Measurements from ENCODE around the gene SPAG5. TPM values are rescaled to one million over a fixed set of nuclear protein-coding genes. Genes with fewer than 3 reads are reported as not detected.

SPAG5 gene
- total RNA-seq, 1 donor from 2014 or later: 15.8 TPM

GRCh38 chr17:28570716-28571360 lies 28.0 kb downstream of the SPAG5 start:
- peaks cover 60% of the 10 kb centered on the region for H3K4me1 Mint-ChIP-seq
- no peaks in the 10 kb centered on the region for H3K9me3 Mint-ChIP-seq
- DNase-seq (peak; percentile 40), ATAC-seq (ENCODE audit: low read depth) (peak; percentile 12)
- ChIA-PET CTCF (interaction anchor here (0.6 to 2.0 kb wide), 6 partner anchors 9 to 42 kb away, joined by 3 to 19 read pairs (median 3); partner anchors contain the start of gene SPAG5), POLR2A (interaction anchor here (0.6 to 9.2 kb wide), 19 partner anchors 12 to 572 kb away, joined by 3 to 160 read pairs (median 4); partner anchors contain the start of genes BLTP2, PHF12, POLDIP2 and PROCA1)
- peaks cover 29% of the 10 kb centered on the region for H3K36me3 Mint-ChIP-seq (ENCODE audit: low read depth)
- H3K27ac Mint-ChIP-seq: peak overlapping the region; percentile 87
- TF ChIP-seq CTCF (IDR thresholded peaks at IDR 0.05): no peak
- intact Hi-C loops (cut with micrococcal nuclease): loop anchor here (1.0 to 5.0 kb wide), 3 partner anchors 19 to 41 kb away; partner anchors contain the start of genes RSKR, SPAG5 and UNC119
- H3K27me3 Mint-ChIP-seq: no peaks in the 10 kb centered on the region
- peak overlapping the region; percentile 95 for H3K4me3 Mint-ChIP-seq

- Mint-ChIP-seq H3K9me3 (no peaks in the 10 kb centered on the region), H3K4me3 (peak overlapping the region; percentile 95), H3K36me3 (ENCODE audit: low read depth) (peaks cover 32% of the 10 kb centered on the region), H3K27me3 (no peaks in the 10 kb centered on the region), H3K27ac (peak overlapping the region; percentile 7), H3K4me1 (peaks cover 70% of the 10 kb centered on the region)
- DNase-seq (no peak), ATAC-seq (ENCODE audit: low read depth) (no peak)
- POLR2A ChIA-PET: interaction anchor here (0.7 to 9.2 kb wide), 6 partner anchors 8 to 1344 kb away, joined by 3 to 160 read pairs (median 6); partner anchors contain the start of genes SPAG5 and UNC119
- CTCF ChIA-PET: interaction anchor here (1.3 kb wide), 1 partner anchor 43 kb away, joined by 3 read pairs; no protein-coding TSS in a partner anchor
- TF ChIP-seq CTCF (IDR thresholded peaks at IDR 0.05): no peak
- intact Hi-C loops (cut with micrococcal nuclease): no loop called here
Measured at GRCh38 chr17:28569446-28569845, 29.4 kb downstream of the SPAG5 start.

- Mint-ChIP-seq H3K4me3 (peak overlapping the region; percentile 78), H3K27ac (peak overlapping the region; percentile 90), H3K36me3 (ENCODE audit: low read depth) (peaks cover 43% of the 10 kb centered on the region), H3K9me3 (no peaks in the 10 kb centered on the region), H3K4me1 (peaks cover 70% of the 10 kb centered on the region), H3K27me3 (no peaks in the 10 kb centered on the region)
- CTCF ChIA-PET: interaction anchor here (0.8 to 1.0 kb wide), 2 partner anchors 16 to 32 kb away, joined by 3 read pairs; no protein-coding TSS in a partner anchor
- no peak for TF ChIP-seq CTCF (IDR thresholded peaks at IDR 0.05)
- DNase-seq (no peak), ATAC-seq (ENCODE audit: low read depth) (peak; percentile 53)
- intact Hi-C loops (cut with micrococcal nuclease): loop anchor here (1.0 kb wide), 3 partner anchors 9 to 32 kb away; partner anchors contain the start of genes ALDOC, SPAG5 and UNC119
- POLR2A ChIA-PET: interaction anchor here (0.6 to 9.2 kb wide), 6 partner anchors 18 to 210 kb away, joined by 3 to 160 read pairs (median 6); partner anchors contain the start of genes POLDIP2, SPAG5 and UNC119
Measured at GRCh38 chr17:28567604-28568003, 31.2 kb downstream of the SPAG5 start.

- no peak overlapping the region for H3K4me3 Mint-ChIP-seq
- POLR2A ChIA-PET: interaction anchor here (9.2 kb wide), 1 partner anchor 13 kb away, joined by 160 read pairs; the partner anchor contains the start of gene UNC119
- DNase-seq (no peak), ATAC-seq (ENCODE audit: low read depth) (no peak)
- intact Hi-C loops (cut with micrococcal nuclease): no loop called here
- H3K27me3 Mint-ChIP-seq: no peaks in the 10 kb centered on the region
- peaks cover 60% of the 10 kb centered on the region for H3K36me3 Mint-ChIP-seq (ENCODE audit: low read depth)
- H3K27ac Mint-ChIP-seq: no peak overlapping the region
- H3K9me3 Mint-ChIP-seq: no peaks in the 10 kb centered on the region
- CTCF ChIA-PET: no interaction called here
- no peak for TF ChIP-seq CTCF (IDR thresholded peaks at IDR 0.05)
- peaks cover 37% of the 10 kb centered on the region for H3K4me1 Mint-ChIP-seq
Measured at GRCh38 chr17:28563475-28563874, 35.4 kb downstream of the SPAG5 start.

- ATAC-seq (ENCODE audit: low read depth): no peak
- H3K27me3 Mint-ChIP-seq: no peaks in the 10 kb centered on the region
Measured at GRCh38 chr17:28555022-28555421, 43.8 kb downstream of the SPAG5 start.

More at GRCh38 chr17:28555022-28555421, 43.8 kb downstream of the SPAG5 start:
- ChIA-PET CTCF (interaction anchor here (1.2 to 2.7 kb wide), 2 partner anchors 54 to 60 kb away, joined by 4 to 13 read pairs; no protein-coding TSS in a partner anchor), POLR2A (interaction anchor here (1.0 kb wide), 1 partner anchor 16 kb away, joined by 4 read pairs; the partner anchor contains the start of gene PIGS)
- intact Hi-C loops (cut with micrococcal nuclease): no loop called here
- H3K36me3 Mint-ChIP-seq (ENCODE audit: low read depth): peaks cover 81% of the 10 kb centered on the region
- no peak overlapping the region for H3K27ac Mint-ChIP-seq
- H3K4me3 Mint-ChIP-seq: no peak overlapping the region
- DNase-seq: no peak
- H3K9me3 Mint-ChIP-seq: no peaks in the 10 kb centered on the region
- H3K4me1 Mint-ChIP-seq: peaks cover 39% of the 10 kb centered on the region
- no peak for TF ChIP-seq CTCF (IDR thresholded peaks at IDR 0.05)

Measured in activated B cell treated with CpG ODN at 0.5 μM for 24 hours (primary cell).